ENCODE data around the gene TMEM161A. TPM values are rescaled to one million over a fixed set of nuclear protein-coding genes. Genes with fewer than 3 reads are reported as not detected.

TMEM161A gene
- total RNA-seq, 1 experiment from 2014 or later, result 76.0 TPM

DNA sequence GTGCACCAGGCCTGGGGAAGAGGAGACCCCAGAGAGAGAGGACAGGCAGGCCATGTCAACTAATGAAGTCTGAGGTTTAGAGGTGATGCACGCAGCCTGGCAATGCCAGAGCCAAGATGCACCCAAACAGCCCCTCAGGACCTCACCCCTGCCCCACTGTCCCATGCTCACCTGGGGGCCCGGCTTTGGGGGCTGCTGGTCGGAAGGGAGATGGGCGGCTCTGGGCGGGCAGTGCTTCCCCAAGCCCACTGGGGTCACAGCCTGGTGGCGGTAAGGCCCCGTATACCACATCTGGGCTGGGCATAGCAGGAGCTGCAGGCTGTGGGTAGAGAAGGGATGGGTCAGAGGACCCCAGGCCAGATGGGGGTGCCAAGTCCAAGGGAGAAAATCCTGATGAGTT is 8.6 kb upstream of the TMEM161A start:
- no peaks in the 10 kb centered on the region for H3K79me2 ChIP-seq (ENCODE audit: insufficient read depth, low read length)
- H3K36me3 ChIP-seq (ENCODE audit: control insufficient read depth in 1 of 2, insufficient read depth in 2 of 2, low read length in 2 of 2), result no peaks in the 10 kb centered on the region; a peak in 2 of 4 replicates
- no peak overlapping the region for H3K4me2 ChIP-seq (ENCODE audit: low read length)
- H2AFZ ChIP-seq (ENCODE audit: low read depth, low read length, poor library complexity, severe bottlenecking), result no peak overlapping the region
- H3K9ac ChIP-seq (ENCODE audit: low read length), result no peak overlapping the region
- no peaks in the 10 kb centered on the region for H3K27me3 ChIP-seq (ENCODE audit: insufficient read depth, low read length)
- no peak for ATAC-seq
- intact Hi-C loops (cut with micrococcal nuclease), result loop anchor here (1.0 to 5.0 kb wide), 3 partner anchors 28 to 345 kb away; no protein-coding TSS in a partner anchor
- H4K20me1 ChIP-seq (ENCODE audit: insufficient read depth), result no peaks in the 10 kb centered on the region
- H3K27ac ChIP-seq (ENCODE audit: low read depth, low read length), result no peak overlapping the region
- no peak overlapping the region for H3K4me3 ChIP-seq (replicated peaks in 1 of 2; ENCODE audit: low read depth in 1 of 2, low read length in 2 of 2)
- no peaks in the 10 kb centered on the region for H3K9me3 ChIP-seq (ENCODE audit: control insufficient read depth in 1 of 2, insufficient read depth in 1 of 2, low read depth in 1 of 2, low read length in 2 of 2)
- H3K4me1 ChIP-seq (ENCODE audit: control insufficient read depth in 1 of 2, insufficient read depth in 2 of 2, low read length in 2 of 2), result no peaks in the 10 kb centered on the region
- no peaks in the 10 kb centered on the region for H3K9me2 ChIP-seq (ENCODE audit: insufficient read depth)
- TF ChIP-seq, protein P1, sequence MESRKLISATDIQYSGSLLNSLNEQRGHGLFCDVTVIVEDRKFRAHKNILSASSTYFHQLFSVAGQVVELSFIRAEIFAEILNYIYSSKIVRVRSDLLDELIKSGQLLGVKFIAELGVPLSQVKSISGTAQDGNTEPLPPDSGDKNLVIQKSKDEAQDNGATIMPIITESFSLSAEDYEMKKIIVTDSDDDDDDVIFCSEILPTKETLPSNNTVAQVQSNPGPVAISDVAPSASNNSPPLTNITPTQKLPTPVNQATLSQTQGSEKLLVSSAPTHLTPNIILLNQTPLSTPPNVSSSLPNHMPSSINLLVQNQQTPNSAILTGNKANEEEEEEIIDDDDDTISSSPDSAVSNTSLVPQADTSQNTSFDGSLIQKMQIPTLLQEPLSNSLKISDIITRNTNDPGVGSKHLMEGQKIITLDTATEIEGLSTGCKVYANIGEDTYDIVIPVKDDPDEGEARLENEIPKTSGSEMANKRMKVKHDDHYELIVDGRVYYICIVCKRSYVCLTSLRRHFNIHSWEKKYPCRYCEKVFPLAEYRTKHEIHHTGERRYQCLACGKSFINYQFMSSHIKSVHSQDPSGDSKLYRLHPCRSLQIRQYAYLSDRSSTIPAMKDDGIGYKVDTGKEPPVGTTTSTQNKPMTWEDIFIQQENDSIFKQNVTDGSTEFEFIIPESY (IDR thresholded peaks at IDR 0.05; ENCODE audit: extremely low read depth, insufficient replicate concordance, low read length), result no peak
- TF ChIP-seq CEBPB (IDR thresholded peaks at IDR 0.05; ENCODE audit: low read depth), result no peak
- TF ChIP-seq SIN3A (IDR thresholded peaks at IDR 0.05; ENCODE audit: low read depth), result no peak
- TF ChIP-seq ZFX (IDR thresholded peaks at IDR 0.05), result no peak
- no peak for TF ChIP-seq EZH2phosphoT487 (IDR thresholded peaks at IDR 0.05; ENCODE audit: borderline replicate concordance)
- TF ChIP-seq, protein P2, sequence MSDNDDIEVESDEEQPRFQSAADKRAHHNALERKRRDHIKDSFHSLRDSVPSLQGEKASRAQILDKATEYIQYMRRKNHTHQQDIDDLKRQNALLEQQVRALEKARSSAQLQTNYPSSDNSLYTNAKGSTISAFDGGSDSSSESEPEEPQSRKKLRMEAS (IDR thresholded peaks at IDR 0.05), result no peak
- TF ChIP-seq SP1 (IDR thresholded peaks at IDR 0.05; ENCODE audit: low read depth), result no peak
- no peak for TF ChIP-seq EGR1 (IDR thresholded peaks at IDR 0.05; ENCODE audit: low read depth)
- POLR2A ChIA-PET, result no interaction called here
- CTCF ChIA-PET, result interaction anchor here (1.2 to 3.3 kb wide), 2 partner anchors 11 to 196 kb away, joined by 3 to 15 read pairs; no protein-coding TSS in a partner anchor
- BruUV-seq (replicated peaks), result no TSS peak
- DNase-seq (ENCODE audit: low read depth, low spot score), result no peak
- RAD21 ChIA-PET (ENCODE audit: low non-redundant PET in 1 of 2, low total read pairs in 2 of 2, uncharacterized antibody in 2 of 2, unreplicated experiment in 2 of 2), result interaction anchor here in 1 of 2 experiments (0.6 to 1.4 kb wide), 2 partner anchors 28 to 296 kb away, joined by 3 read pairs; no protein-coding TSS in a partner anchor
